H1 (cell line): Measurements from ENCODE around the gene HOTAIR. TPM values are rescaled to one million over a fixed set of nuclear protein-coding genes. Genes with fewer than 3 reads are reported as not detected.

Experiments used
- CTCF ChIA-PET: fragments of 300-600 bp; sonication (Branson Sonifier 250); formaldehyde crosslinking; loops from one replicate; lab custom pipeline; 2021; ENCODE audit not compliant: partially characterized antibody; lab: Charles Lee
- POLR2A ChIA-PET: fragments of 300-600 bp; sonication (Branson Sonifier 250); formaldehyde crosslinking; loops from one replicate; lab custom pipeline; 2021; ENCODE audit warnings: inconsistent platforms; ENCODE audit not compliant: partially characterized antibody; lab: Charles Lee
- DNase-seq, 2 experiments: peaks; one replicate each; pipeline versions ENCODE4 v3.0.0 to v3.0.0-alpha.2; 2010 to 2022; ENCODE audit warnings: low spot score in 2 of 2, low read depth in 1 of 2, mixed read lengths in 1 of 2
- FAIRE-seq: peaks from 2 replicates; lab custom pipeline; 2011; peaks lifted over from hg19 to GRCh38; lab: Jason Lieb, UNC
- H2AFZ ChIP-seq: 2 replicates; pipeline ENCODE4 v1.8.1; 2012; ENCODE audit warnings: low read length, inconsistent platforms
- H2AK5ac ChIP-seq: 2 replicates; pipeline ENCODE4 v1.6.1; 2013; ENCODE audit warnings: low read depth, low read length
- H2BK120ac ChIP-seq: replicated peaks from 2 replicates; pipeline ENCODE3; 2013; ENCODE audit warnings: low read depth, low read length, inconsistent platforms
- H2BK12ac ChIP-seq: 2 replicates; pipeline ENCODE4 v1.6.1; 2013; ENCODE audit warnings: low read depth, low read length
- H2BK15ac ChIP-seq: 2 replicates; pipeline ENCODE4 v1.6.1; 2013; ENCODE audit warnings: low read length
- H2BK20ac ChIP-seq: 2 replicates; pipeline ENCODE4 v1.6.1; 2013; ENCODE audit warnings: low read length
- H2BK5ac ChIP-seq: 2 replicates; pipeline ENCODE4 v1.6.1; 2013; ENCODE audit warnings: low read depth, low read length
- H3K14ac ChIP-seq: 2 replicates; pipeline ENCODE4 v1.6.1; 2013; ENCODE audit warnings: inconsistent platforms; ENCODE audit not compliant: insufficient read length
- H3K18ac ChIP-seq: 2 replicates; pipeline ENCODE4 v1.6.1; 2013; ENCODE audit warnings: low read length; ENCODE audit errors: extremely low read depth
- H3K23ac ChIP-seq: 2 replicates; pipeline ENCODE4 v1.6.1; 2013; ENCODE audit warnings: inconsistent platforms; ENCODE audit not compliant: insufficient read length
- H3K23me2 ChIP-seq: 2 replicates; pipeline ENCODE4 v1.6.1; 2013; ENCODE audit warnings: low read depth, low read length
- H3K27ac ChIP-seq: 2 replicates; pipeline ENCODE4 v1.6.1; 2011; ENCODE audit warnings: low read depth, low read length, inconsistent platforms
- H3K27me3 ChIP-seq, 4 experiments: replicated peaks in 1 of 4; 1 replicate in 1 of 4; 2 replicates in 3 of 4; pipeline versions ENCODE4 v1.6.1 to v1.8.1; 2011 to 2013; ENCODE audit warnings: low read length in 3 of 4, mild to moderate bottlenecking in 3 of 4, inconsistent platforms in 2 of 4, mixed read lengths in 2 of 4, moderate library complexity in 1 of 4; ENCODE audit not compliant: control insufficient read depth in 3 of 4, insufficient read depth in 3 of 4; ENCODE audit errors: extremely low read depth in 1 of 4
- H3K36me3 ChIP-seq, 4 experiments: 2 replicates each; pipeline versions ENCODE4 v1.6.1 to v1.8.1; 2011 to 2013; ENCODE audit warnings: mild to moderate bottlenecking in 4 of 4, low read length in 3 of 4, moderate library complexity in 2 of 4, control low read depth in 1 of 4, inconsistent platforms in 1 of 4; ENCODE audit not compliant: insufficient read depth in 4 of 4, control insufficient read depth in 2 of 4
- H3K4ac ChIP-seq: replicated peaks from 2 replicates; pipeline ENCODE3; 2013; ENCODE audit warnings: low read length, low read depth, mixed read lengths, inconsistent platforms; ENCODE audit not compliant: insufficient read length
- H3K4me1 ChIP-seq, 4 experiments: replicated peaks in 1 of 4; 1 replicate in 1 of 4; 2 replicates in 3 of 4; pipeline versions ENCODE4 v1.6.1 to v1.8.1; 2011 to 2013; ENCODE audit warnings: low read length in 3 of 4, inconsistent platforms in 2 of 4, mixed read lengths in 1 of 4; ENCODE audit not compliant: insufficient read depth in 4 of 4, control insufficient read depth in 3 of 4
- H3K4me2 ChIP-seq, 2 experiments: 2 replicates each; pipeline versions ENCODE4 v1.6.1 to v1.8.1; 2011 to 2013; ENCODE audit warnings: low read depth in 2 of 2, low read length in 2 of 2, control low read depth in 1 of 2, inconsistent platforms in 1 of 2, mild to moderate bottlenecking in 1 of 2; ENCODE audit not compliant: insufficient read depth in 1 of 2
- H3K4me3 ChIP-seq, 4 experiments: fragments of 200-600, 300-600 bp in 1 of 4; sonication (generic), shearing (Covaris generic), sonication (Bioruptor Twin) in 1 of 4; 2 replicates each; pipeline versions ENCODE4 v1.5.1 to v1.8.1; 2011 to 2016; ENCODE audit warnings: low read length in 4 of 4, low read depth in 3 of 4, control low read depth in 2 of 4, inconsistent platforms in 2 of 4, mild to moderate bottlenecking in 2 of 4, mixed read lengths in 1 of 4, moderate library complexity in 1 of 4; ENCODE audit not compliant: insufficient read depth in 2 of 4; ENCODE audit errors: extremely low read depth in 1 of 4
- H3K56ac ChIP-seq: replicated peaks from 2 replicates; pipeline ENCODE3; 2013; ENCODE audit warnings: low read depth, mild to moderate bottlenecking, mixed read lengths, low read length, inconsistent platforms; ENCODE audit not compliant: insufficient read length
- H3K79me1 ChIP-seq: 2 replicates; pipeline ENCODE4 v1.6.1; 2013; ENCODE audit warnings: low read depth, low read length, control low read depth
- H3K79me2 ChIP-seq, 2 experiments: 2 replicates each; pipeline versions ENCODE4 v1.6.1 to v1.8.1; 2012 to 2013; ENCODE audit warnings: low read length in 2 of 2, mild to moderate bottlenecking in 2 of 2, inconsistent platforms in 1 of 2; ENCODE audit not compliant: insufficient read depth in 2 of 2, control insufficient read depth in 1 of 2
- H3K9ac ChIP-seq, 4 experiments: replicated peaks in 1 of 4; 1 replicate in 1 of 4; 2 replicates in 3 of 4; pipeline versions ENCODE4 v1.6.1 to v1.8.1; 2011 to 2013; ENCODE audit warnings: low read depth in 3 of 4, low read length in 3 of 4, control low read depth in 2 of 4, mild to moderate bottlenecking in 2 of 4, moderate library complexity in 2 of 4, inconsistent platforms in 1 of 4; ENCODE audit errors: extremely low read depth in 1 of 4
- H3K9me3 ChIP-seq, 2 experiments: 2 replicates each; pipeline versions ENCODE4 v1.6.1 to v1.8.1; 2012 to 2013; ENCODE audit warnings: mild to moderate bottlenecking in 2 of 2, moderate library complexity in 2 of 2, control low read depth in 1 of 2, inconsistent platforms in 1 of 2, low read depth in 1 of 2, low read length in 1 of 2, mixed read lengths in 1 of 2; ENCODE audit not compliant: insufficient read depth in 2 of 2
- H4K20me1 ChIP-seq, 2 experiments: replicated peaks in 1 of 2; 2 replicates each; pipeline versions ENCODE3 to v1.8.1; 2011 to 2013; ENCODE audit warnings: inconsistent platforms in 2 of 2, low read length in 2 of 2, mild to moderate bottlenecking in 1 of 2; ENCODE audit not compliant: insufficient read depth in 2 of 2, control insufficient read depth in 1 of 2
- H4K5ac ChIP-seq: 2 replicates; pipeline ENCODE4 v1.6.1; 2013; ENCODE audit warnings: low read length, low read depth, mixed read lengths, inconsistent platforms; ENCODE audit not compliant: insufficient read length
- H4K8ac ChIP-seq: 2 replicates; pipeline ENCODE4 v1.8.0; 2013; ENCODE audit warnings: mild to moderate bottlenecking, moderate library complexity, low read length, inconsistent platforms; ENCODE audit not compliant: insufficient read depth; ENCODE audit errors: extremely low read depth
- H4K91ac ChIP-seq: replicated peaks from 2 replicates; pipeline ENCODE3; 2013; ENCODE audit warnings: low read length, mixed read lengths, inconsistent platforms; ENCODE audit not compliant: insufficient read length
- BCL11A ChIP-seq, 2 experiments: IDR thresholded peaks; one replicate each; pipeline ENCODE4 v1.6.1; 2011; ENCODE audit warnings: low read depth in 2 of 2, low read length in 2 of 2, mild to moderate bottlenecking in 2 of 2
- CBX8 ChIP-seq: fragments of 300-800, 300-1000 bp; sonication (generic); IDR thresholded peaks from 2 replicates; pipeline ENCODE4 v1.7.1; 2016; ENCODE audit warnings: low read depth, low read length, borderline replicate concordance
- NRF1 ChIP-seq: IDR thresholded peaks from 2 replicates; pipeline ENCODE4 v1.6.1; 2011; ENCODE audit warnings: mild to moderate bottlenecking, low read depth, low read length, improper control_type of control experiment
- RBBP5 ChIP-seq: IDR thresholded peaks from 2 replicates; pipeline ENCODE4 v1.7.1; 2012; ENCODE audit warnings: low read depth, mild to moderate bottlenecking, inconsistent platforms, low read length, moderate library complexity, borderline replicate concordance
- SP1 ChIP-seq: IDR thresholded peaks from 2 replicates; pipeline ENCODE4 v1.6.1; 2011; ENCODE audit warnings: low read depth, low read length
- WGBS, 2 experiments: shearing (Covaris generic) in 1 of 2; methylation state at CpG; one replicate each; pipeline versions ENCODE4 v1.1.6 to v1.1.7; 2013 to 2015; ENCODE audit warnings: low lambda C conversion rate in 2 of 2, mixed read lengths in 2 of 2, inconsistent platforms in 1 of 2, low coverage in 1 of 2, missing lambda C conversion rate in 1 of 2; ENCODE audit not compliant: insufficient replicate concordance in 2 of 2, insufficient coverage in 1 of 2, insufficient read length in 1 of 2; ENCODE audit errors: extremely low coverage in 1 of 2, missing lambda C conversion rate in 1 of 2; 5-methylcytosine and 5-hydroxymethylcytosine counted together
- polyA plus RNA-seq, 7 experiments: library from polyadenylated mRNA; depleted of rRNA in 3 of 7; stranded (reverse) in 5 of 7; unstranded in 2 of 7; fragments of >200 nt in 5 of 7; fragments of 200-250 nt in 2 of 7; gene quantifications; 1 replicate in 5 of 7; 2 replicates in 1 of 7; 4 replicates in 1 of 7; pipeline versions ENCODE4 v1.2.1 to v1.2.3, GENCODE V29; 2011 to 2013; ENCODE audit warnings: missing spikeins in 2 of 7, mixed read lengths in 2 of 7
- total RNA-seq: library from RNA; stranded (reverse); fragmentation: NEBNext Ultra II Directional; extraction: Animal tissue kit (Norgen Biotek cat#: 25700); gene quantifications from 2 replicates; pipeline ENCODE4 v1.2.1, GENCODE V29; 2021

Gene HOTAIR
- total and polyA plus RNA-seq, 2 of the 8 experiments (the other 6 are each of a cell fraction or from before 2014, with no cell fraction given), result not detected

DNA sequence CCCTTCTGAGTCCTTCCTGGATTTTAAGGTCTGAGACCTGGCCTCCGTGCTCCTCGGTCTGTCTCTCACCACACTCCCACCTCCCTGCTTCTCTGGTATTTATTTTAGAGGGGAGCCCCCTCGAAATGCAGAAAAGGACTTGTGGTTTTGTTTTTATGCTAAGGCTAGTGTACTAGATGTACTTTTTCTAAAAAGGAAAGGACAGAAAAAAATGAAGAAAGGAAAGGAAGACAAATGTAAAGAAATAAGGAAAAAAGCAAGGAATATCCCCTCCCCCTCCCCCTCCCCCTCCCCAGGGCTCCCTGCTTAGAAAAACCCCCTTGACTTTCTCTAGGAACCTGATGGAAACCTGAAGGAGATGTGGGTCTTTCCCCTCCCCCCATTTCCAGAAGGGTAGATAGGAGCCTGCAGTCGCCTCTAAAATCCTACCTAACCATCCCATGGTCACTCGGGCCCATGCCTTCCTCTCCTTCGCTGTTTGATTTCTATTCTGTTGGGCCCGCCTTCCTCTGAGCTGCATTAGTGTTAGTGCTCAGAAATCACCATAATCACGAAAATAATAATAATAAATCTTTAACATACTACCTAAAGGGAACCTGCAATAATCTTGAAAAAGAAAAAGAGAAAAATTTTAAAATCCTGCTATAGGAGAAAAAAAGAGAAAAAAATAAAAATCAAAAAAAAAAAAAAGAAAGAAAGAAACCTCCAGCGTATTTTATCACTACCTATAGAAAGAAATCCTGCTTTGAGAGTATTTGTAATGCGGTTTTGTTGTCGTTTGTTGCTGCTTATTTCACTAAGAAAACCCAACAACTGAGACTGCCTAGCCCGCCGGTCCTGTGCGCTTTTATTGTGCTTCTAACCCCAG is 37.1 kb upstream of the HOTAIR start:
- no peak overlapping the region for H3K9ac ChIP-seq
- H4K5ac ChIP-seq, result no peak overlapping the region
- H4K20me1 ChIP-seq, result peaks cover 4 to 48% of the 10 kb centered on the region in 2 experiments
- no peak overlapping the region for H2BK5ac ChIP-seq
- no peak overlapping the region for H3K14ac ChIP-seq
- FAIRE-seq (no peak), DNase-seq (no peak)
- H2BK12ac ChIP-seq, result no peak overlapping the region
- no peak overlapping the region for H2BK20ac ChIP-seq
- peaks cover 0 to 4% (median 0%) of the 10 kb centered on the region in 4 experiments; a peak in 3 of 7 replicates for H3K4me1 ChIP-seq
- H3K27me3 ChIP-seq, result peaks cover 96 to 100% (median 99%) of the 10 kb centered on the region in 4 experiments
- TF ChIP-seq BCL11A (IDR thresholded peaks at IDR 0.05; ENCODE audit: low read depth in 2 of 2, low read length in 2 of 2), result no peak
- 0 out of 2 replicates have a peak, but pooled peaks have one; percentile 44 for TF ChIP-seq CBX8
- TF ChIP-seq SP1, result 0 out of 2 replicates have a peak, but pooled peaks have one; percentile 45
- TF ChIP-seq RBBP5, result no peak
- TF ChIP-seq NRF1, result no peak
- H3K9me3 ChIP-seq, result no peaks in the 10 kb centered on the region
- H3K4ac ChIP-seq, result no peak overlapping the region
- H3K27ac ChIP-seq, result no peak overlapping the region
- ChIA-PET POLR2A (no interaction called here), CTCF (interaction anchor here (0.8 to 9.7 kb wide), 10 partner anchors 8 to 196 kb away, joined by 3 to 172 read pairs (median 6); partner anchors contain the start of genes HOXC5 and HOXC6)
- H3K18ac ChIP-seq, result no peak overlapping the region
- H3K23me2 ChIP-seq, result no peaks in the 10 kb centered on the region
- no peaks in the 10 kb centered on the region for H3K79me1 ChIP-seq
- no peak overlapping the region for H3K56ac ChIP-seq
- no peak overlapping the region for H3K23ac ChIP-seq
- H2BK15ac ChIP-seq, result no peak overlapping the region
- H3K79me2 ChIP-seq, result no peaks in the 10 kb centered on the region
- H3K36me3 ChIP-seq, result no peaks in the 10 kb centered on the region
- H3K4me3 ChIP-seq, result no peak overlapping the region
- H4K8ac ChIP-seq, result no peak overlapping the region
- no peak overlapping the region; a peak in 1 of 4 replicates for H3K4me2 ChIP-seq
- H2BK120ac ChIP-seq, result no peak overlapping the region
- H4K91ac ChIP-seq, result no peak overlapping the region
- 23% methylated on average over 13 of the region's 14 CpGs; no CpG with 5 or more reads in 1 of the 2 experiments for WGBS, 2 experiments
- H2AK5ac ChIP-seq, result no peak overlapping the region
- H2AFZ ChIP-seq, result no peak overlapping the region
